ENCODE measurements around the gene DNER.
"Not testable (repeated sequence)": the region's sequence is repeated elsewhere in the genome, so short reads cannot be mapped to it uniquely, and the experiment has no call there.

The DNER gene

GRCh38 chr2:229373311-229373710 is 341.0 kb downstream of the DNER start:
- DNase-seq: not testable (repeated sequence)

- DNase-seq: no peak
These were observed 342.1 kb downstream of the DNER start for GRCh38 chr2:229372207-229372606.

GRCh38 chr2:229371086-229371485 is 343.3 kb downstream of the DNER start:
- DNase-seq: no peak

- DNase-seq: no peak
These were observed 343.8 kb downstream of the DNER start for GRCh38 chr2:229370509-229370908.

GRCh38 chr2:229363185-229363814 is 351.1 kb downstream of the DNER start:
- no peak for DNase-seq

- DNase-seq: no peak
These were observed 363.5 kb downstream of the DNER start for GRCh38 chr2:229350883-229351282.

- DNase-seq: no peak
These were observed 364.1 kb downstream of the DNER start for GRCh38 chr2:229350117-229350805.

GRCh38 chr2:229348128-229348527 is 366.2 kb downstream of the DNER start:
- no peak for DNase-seq

GRCh38 chr2:229346816-229347540 is 367.4 kb downstream of the DNER start:
- no peak for DNase-seq

- no peak for DNase-seq
These were observed 369.4 kb downstream of the DNER start for GRCh38 chr2:229344955-229345354.

- DNase-seq: no peak
These were observed 370.2 kb downstream of the DNER start for GRCh38 chr2:229344151-229344551.

- no peak for DNase-seq
These were observed 370.7 kb downstream of the DNER start for GRCh38 chr2:229343661-229344060.

GRCh38 chr2:229342376-229342775 is 372.0 kb downstream of the DNER start:
- DNase-seq: peak; percentile 21

GRCh38 chr2:229340086-229340760 is 374.1 kb downstream of the DNER start:
- no peak for DNase-seq

GRCh38 chr2:229339618-229340017 is 374.7 kb downstream of the DNER start:
- no peak for DNase-seq

GRCh38 chr2:229339171-229339570 is 375.2 kb downstream of the DNER start:
- DNase-seq: not testable (repeated sequence)

GRCh38 chr2:229335877-229336346 is 378.4 kb downstream of the DNER start:
- DNase-seq: no peak

- no peak for DNase-seq
These were observed 379.0 kb downstream of the DNER start for GRCh38 chr2:229335330-229335729.

GRCh38 chr2:229330952-229331351 is 383.4 kb downstream of the DNER start:
- DNase-seq: no peak

GRCh38 chr2:229319558-229319957 is 394.8 kb downstream of the DNER start:
- DNase-seq: no peak

- no peak for DNase-seq
These were observed 400.2 kb downstream of the DNER start for GRCh38 chr2:229314117-229314516.

- no peak for DNase-seq
These were observed 400.8 kb downstream of the DNER start for GRCh38 chr2:229313591-229313990.
